OCI-LY7 (cell line): ENCODE measurements around the gene SKA1.

Source experiments
- CTCF ChIP-seq: fragments of 200-600 bp; sonication (generic); conservative IDR thresholded peaks from 2 replicates; pipeline ENCODE4 v1.5.1; 2014; ENCODE audit warnings: mild to moderate bottlenecking, antibody characterized with exemption, low read length, moderate library complexity, mixed read lengths
- EZH2phosphoT487 ChIP-seq: fragments of 200-600 bp; sonication (generic); IDR thresholded peaks from 2 replicates; pipeline ENCODE4 v1.6.1; 2018; ENCODE audit warnings: low read depth, borderline replicate concordance, mild to moderate bottlenecking, mixed run types, antibody characterized with exemption, low read length, moderate library complexity, mixed read lengths

- TF ChIP-seq CTCF (no peak), EZH2phosphoT487 (no peak)
Observed at GRCh38 chr18:50331691-50332090, 43.2 kb upstream of the SKA1 start.
